Sigmoid colon (tissue), 7 donors: Measurements from ENCODE around the gene XYLB. TPM values are rescaled to one million over a fixed set of nuclear protein-coding genes. Genes with fewer than 3 reads are reported as not detected.

Source experiments
- DNase-seq: peaks from one replicate; pipeline ENCODE4 v3.0.0-alpha.2; 2019
- H3K27ac ChIP-seq, 4 donors: fragments of 200-600 bp; sonication (generic); one replicate each; pipeline ENCODE4 v1.5.1; 2016 to 2019; ENCODE audit warnings: mild to moderate bottlenecking in 1 of 4
- H3K27me3 ChIP-seq, 3 donors: fragments of 200-600 bp; sonication (generic); one replicate each; pipeline ENCODE4 v1.5.1; 2019; ENCODE audit warnings: mild to moderate bottlenecking in 1 of 3
- H3K36me3 ChIP-seq, 4 donors: fragments of 200-600 bp; sonication (generic); one replicate each; pipeline ENCODE4 v1.5.1; 2016 to 2019
- H3K4me1 ChIP-seq, 4 donors: fragments of 200-600 bp; sonication (generic); one replicate each; pipeline ENCODE4 v1.5.1; 2017 to 2019
- H3K4me3 ChIP-seq, 4 donors: fragments of 200-600 bp; sonication (generic); one replicate each; pipeline ENCODE4 v1.5.1; 2017 to 2019; ENCODE audit warnings: mild to moderate bottlenecking in 2 of 4, moderate library complexity in 1 of 4
- H3K9me3 ChIP-seq, 4 donors: fragments of 200-600 bp in 3 of 4; sonication (generic) in 3 of 4; one replicate each; pipeline versions ENCODE4 v1.5.1 to v1.6.1; 2013 to 2019
- EP300 ChIP-seq, 4 donors: sonication (generic); formaldehyde crosslinking; IDR thresholded peaks; one replicate each; pipeline ENCODE4 v1.6.1; 2017; ENCODE audit warnings: antibody characterized with exemption in 4 of 4
- POLR2A ChIP-seq, 2 donors: fragments of 450-650 bp; IDR thresholded peaks; one replicate each; pipeline ENCODE4 v1.6.1; 2016; ENCODE audit warnings: antibody characterized with exemption in 2 of 2, mild to moderate bottlenecking in 2 of 2, moderate library complexity in 2 of 2
- POLR2AphosphoS5 ChIP-seq, 4 donors: sonication (generic); formaldehyde crosslinking; IDR thresholded peaks; one replicate each; pipeline ENCODE4 v1.6.1; 2017; ENCODE audit warnings: antibody characterized with exemption in 4 of 4
- WGBS, 2 donors: extraction: QIAGEN DNeasy Blood & Tissue Kit; methylation state at CpG; one replicate each; pipeline ENCODE4 v1.1.7; 2013; 5-methylcytosine and 5-hydroxymethylcytosine counted together
- intact Hi-C: fragments of 100-400 bp; cut with DNase I; formaldehyde crosslinking; loops from one replicate; pipeline ENCODE4 v1.15.1; 2023
- polyA plus RNA-seq, 3 donors: library from polyadenylated mRNA; stranded (reverse); fragments of 200-250 nt; gene quantifications; one replicate each; pipeline ENCODE4 v1.2.3, GENCODE V29; 2013
- total RNA-seq, 4 donors: library from RNA; depleted of rRNA; stranded (reverse); fragments of >200 nt; gene quantifications; one replicate each; pipeline ENCODE4 v1.1.0, GENCODE V29; 2016
- TF ChIP-seq, protein P1 (sequence below), 4 experiments: fragments of 450-650 bp in 3 of 4; fragments of 200-600 bp in 1 of 4; IDR thresholded peaks; one replicate each; pipeline ENCODE4 v1.5.1; 2016 to 2019; ENCODE audit warnings: antibody characterized with exemption in 4 of 4, mild to moderate bottlenecking in 3 of 4, moderate library complexity in 2 of 4
- donor health status: healthy with polysubstance abuse.
- donor health status: Bipolar disorder and iron deficiency.
- donor health status: healthy.

The XYLB gene
- total and polyA plus RNA-seq, 7 donors, result 2.3 to 4.9 (median 3.2) TPM

DNA sequence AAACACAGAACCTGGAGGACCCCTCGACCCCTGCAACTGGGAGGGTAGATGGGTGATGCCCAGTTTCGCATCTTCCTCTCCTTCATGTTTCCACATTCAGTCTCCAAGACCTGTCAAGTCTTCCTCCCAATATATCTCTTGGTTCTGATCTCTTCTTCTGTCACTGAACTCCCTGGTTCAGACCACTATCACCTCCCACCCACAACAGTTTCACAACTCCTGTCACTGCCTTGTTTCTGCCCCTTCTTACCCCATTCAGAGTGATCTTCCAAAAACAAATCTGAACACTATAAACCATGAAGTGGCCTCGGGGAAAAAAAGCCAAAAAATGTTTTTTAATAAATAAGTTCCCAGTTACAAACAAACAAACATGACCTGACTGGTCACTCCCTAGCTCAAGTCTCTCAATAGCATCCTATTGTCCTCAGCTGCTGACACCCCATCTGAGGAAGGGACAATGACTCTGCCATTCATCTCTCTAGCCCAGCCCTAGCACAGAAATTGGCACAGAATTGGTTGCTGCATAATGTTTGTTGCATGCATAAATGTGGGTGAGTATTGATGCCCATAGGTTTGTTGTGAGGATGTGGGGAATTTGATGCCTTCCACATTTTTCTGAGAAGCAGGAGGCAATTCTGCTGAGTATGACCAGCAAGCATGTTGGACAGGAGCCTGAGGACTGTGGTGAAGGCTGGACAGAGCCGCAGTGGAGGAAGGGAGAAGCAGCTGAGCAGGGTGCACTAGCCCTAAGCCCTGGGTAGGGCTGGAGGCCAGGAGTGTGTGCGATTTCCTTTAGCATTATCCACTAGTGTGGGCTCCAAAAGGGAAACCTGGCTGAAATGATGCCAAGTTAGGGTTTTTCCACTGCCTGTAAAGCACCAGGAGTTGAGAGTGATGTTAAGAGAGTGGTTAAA is 12.2 kb upstream of the XYLB start:
- WGBS, 2 donors, result 81 to 84% methylated on average over 5 of the region's 5 CpGs
- Histone ChIP-seq H3K9me3 (no peaks in the 10 kb centered on the region), H3K27me3 (no peaks in the 10 kb centered on the region), H3K36me3 (no peaks in the 10 kb centered on the region), H3K4me3 (no peak overlapping the region), H3K27ac (no peak overlapping the region), H3K4me1 (no peaks in the 10 kb centered on the region)
- DNase-seq, result no peak
- intact Hi-C loops, result no loop called here
- no peak for TF ChIP-seq POLR2AphosphoS5 (IDR thresholded peaks at IDR 0.05)
- no peak for TF ChIP-seq POLR2A (IDR thresholded peaks at IDR 0.05)
- TF ChIP-seq, protein P1, sequence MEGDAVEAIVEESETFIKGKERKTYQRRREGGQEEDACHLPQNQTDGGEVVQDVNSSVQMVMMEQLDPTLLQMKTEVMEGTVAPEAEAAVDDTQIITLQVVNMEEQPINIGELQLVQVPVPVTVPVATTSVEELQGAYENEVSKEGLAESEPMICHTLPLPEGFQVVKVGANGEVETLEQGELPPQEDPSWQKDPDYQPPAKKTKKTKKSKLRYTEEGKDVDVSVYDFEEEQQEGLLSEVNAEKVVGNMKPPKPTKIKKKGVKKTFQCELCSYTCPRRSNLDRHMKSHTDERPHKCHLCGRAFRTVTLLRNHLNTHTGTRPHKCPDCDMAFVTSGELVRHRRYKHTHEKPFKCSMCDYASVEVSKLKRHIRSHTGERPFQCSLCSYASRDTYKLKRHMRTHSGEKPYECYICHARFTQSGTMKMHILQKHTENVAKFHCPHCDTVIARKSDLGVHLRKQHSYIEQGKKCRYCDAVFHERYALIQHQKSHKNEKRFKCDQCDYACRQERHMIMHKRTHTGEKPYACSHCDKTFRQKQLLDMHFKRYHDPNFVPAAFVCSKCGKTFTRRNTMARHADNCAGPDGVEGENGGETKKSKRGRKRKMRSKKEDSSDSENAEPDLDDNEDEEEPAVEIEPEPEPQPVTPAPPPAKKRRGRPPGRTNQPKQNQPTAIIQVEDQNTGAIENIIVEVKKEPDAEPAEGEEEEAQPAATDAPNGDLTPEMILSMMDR (IDR thresholded peaks at IDR 0.05), result no peak
- no peak for TF ChIP-seq EP300 (IDR thresholded peaks at IDR 0.05)

DNA sequence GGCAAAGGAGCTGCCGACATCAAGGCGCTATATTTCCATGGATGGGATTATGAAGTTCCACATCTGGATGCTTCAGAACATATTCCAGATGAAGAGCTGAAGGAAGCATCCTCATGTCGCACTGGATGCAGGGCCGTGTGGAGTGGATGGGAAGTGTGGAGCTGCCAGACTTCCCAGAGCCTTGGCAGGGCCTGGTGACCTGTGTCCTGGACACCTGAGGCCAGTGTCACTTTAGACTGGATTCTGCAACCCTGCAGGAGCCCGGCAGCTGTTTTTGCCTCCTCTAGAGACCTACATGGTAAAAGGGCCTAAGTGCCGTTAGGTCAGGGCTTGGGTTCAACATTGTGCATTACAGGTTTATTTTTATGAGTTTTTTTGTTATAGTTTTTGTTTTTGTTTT is 11.3 kb upstream of the XYLB start:
- Histone ChIP-seq H3K27me3 (no peaks in the 10 kb centered on the region), H3K4me3 (no peak overlapping the region), H3K36me3 (no peaks in the 10 kb centered on the region), H3K9me3 (no peaks in the 10 kb centered on the region), H3K4me1 (no peaks in the 10 kb centered on the region), H3K27ac (no peak overlapping the region)
- WGBS, 2 donors, result 87 to 91% methylated on average over 6 of the region's 6 CpGs
- intact Hi-C loops, result no loop called here
- no peak for TF ChIP-seq POLR2A (IDR thresholded peaks at IDR 0.05)
- no peak for TF ChIP-seq EP300 (IDR thresholded peaks at IDR 0.05)
- TF ChIP-seq, protein P1 (IDR thresholded peaks at IDR 0.05), result no peak
- no peak for TF ChIP-seq POLR2AphosphoS5 (IDR thresholded peaks at IDR 0.05)
- no peak for DNase-seq

DNA sequence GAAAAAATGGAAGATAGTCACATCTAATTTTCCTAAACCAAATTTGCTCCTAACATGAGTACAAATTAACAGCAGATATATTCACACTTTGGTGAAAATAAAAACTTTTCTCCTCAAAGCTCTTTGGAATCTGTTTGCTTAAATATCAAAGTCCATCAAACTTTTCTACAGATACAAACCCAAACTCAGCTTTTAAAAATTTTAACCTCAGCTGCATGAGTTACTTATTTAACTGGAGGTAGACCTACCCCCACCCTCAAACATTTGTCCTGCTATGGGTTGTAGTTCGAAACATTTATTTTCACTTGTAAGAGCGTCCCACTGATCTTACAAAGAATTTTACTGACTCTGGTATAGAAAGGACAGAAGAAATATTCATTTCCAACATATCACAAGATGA is 8.9 kb upstream of the XYLB start:
- H3K36me3 ChIP-seq, result no peaks in the 10 kb centered on the region
- H3K4me1 ChIP-seq, result no peaks in the 10 kb centered on the region
- no peak for DNase-seq
- intact Hi-C loops, result no loop called here
- H3K9me3 ChIP-seq, result no peaks in the 10 kb centered on the region
- 94 to 96% methylated on average over 2 of the region's 2 CpGs for WGBS, 2 donors
- TF ChIP-seq POLR2A (IDR thresholded peaks at IDR 0.05) (no peak), EP300 (IDR thresholded peaks at IDR 0.05) (no peak), POLR2AphosphoS5 (IDR thresholded peaks at IDR 0.05) (no peak)
- TF ChIP-seq, protein P1 (IDR thresholded peaks at IDR 0.05), result no peak
- no peak overlapping the region for H3K4me3 ChIP-seq
- no peaks in the 10 kb centered on the region for H3K27me3 ChIP-seq
- H3K27ac ChIP-seq, result no peak overlapping the region

DNA sequence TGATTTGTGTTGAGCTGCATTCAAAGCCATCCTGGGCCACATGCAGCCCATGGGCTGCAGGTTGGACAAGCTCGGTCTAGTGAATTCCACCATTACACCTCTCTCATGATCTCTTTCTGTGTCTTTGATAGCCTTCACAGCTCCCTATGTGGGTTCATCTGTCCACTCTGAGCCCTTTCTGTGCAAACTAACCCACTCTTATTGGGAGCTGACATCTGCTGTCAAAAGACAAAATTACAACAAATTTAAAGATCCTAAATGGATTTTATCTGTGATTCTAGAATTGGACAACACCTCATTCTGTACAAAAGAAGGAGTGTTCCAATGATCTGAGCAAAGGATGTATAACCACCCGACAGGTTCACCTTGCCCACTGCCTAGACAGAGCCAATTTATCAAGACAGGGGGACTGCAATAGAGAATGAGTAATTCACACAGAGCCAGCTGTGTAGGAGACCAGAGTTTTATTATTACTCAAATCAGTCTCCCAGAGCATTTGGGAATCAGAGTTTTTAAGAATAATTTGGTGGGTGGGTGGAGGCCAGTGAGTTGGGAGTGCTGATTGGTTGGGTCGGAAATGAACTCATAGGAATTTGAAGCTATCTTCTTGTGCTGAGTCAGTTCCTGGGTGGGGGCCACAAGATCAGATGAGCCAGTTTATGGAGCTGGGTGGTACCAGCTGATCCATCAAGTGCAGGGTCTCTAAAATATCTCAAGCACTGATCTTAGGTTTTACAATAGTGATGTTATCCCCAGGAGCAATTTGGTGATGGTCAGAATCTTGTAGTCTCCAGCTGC is 2.6 kb upstream of the XYLB start:
- TF ChIP-seq, protein P1 (IDR thresholded peaks at IDR 0.05), result no peak
- TF ChIP-seq POLR2AphosphoS5 (IDR thresholded peaks at IDR 0.05) (no peak), POLR2A (IDR thresholded peaks at IDR 0.05) (no peak), EP300 (IDR thresholded peaks at IDR 0.05) (no peak)
- H3K4me1 ChIP-seq, result peaks cover 0 to 15% (median 13%) of the 10 kb centered on the region in 4 donors
- no peak for DNase-seq
- WGBS, 2 donors, result 92 to 95% methylated on average over 3 of the region's 3 CpGs
- no peak overlapping the region for H3K4me3 ChIP-seq
- H3K9me3 ChIP-seq, result peaks cover 0 to 3% (median 0%) of the 10 kb centered on the region in 4 donors
- no peak overlapping the region for H3K27ac ChIP-seq
- no peaks in the 10 kb centered on the region for H3K27me3 ChIP-seq
- H3K36me3 ChIP-seq, result no peaks in the 10 kb centered on the region
- intact Hi-C loops, result loop anchor here (10.0 kb wide), 1 partner anchor 179 kb away; the partner anchor contains the start of gene OXSR1
